Measurements from ENCODE around the gene DOCK9.

DNA sequence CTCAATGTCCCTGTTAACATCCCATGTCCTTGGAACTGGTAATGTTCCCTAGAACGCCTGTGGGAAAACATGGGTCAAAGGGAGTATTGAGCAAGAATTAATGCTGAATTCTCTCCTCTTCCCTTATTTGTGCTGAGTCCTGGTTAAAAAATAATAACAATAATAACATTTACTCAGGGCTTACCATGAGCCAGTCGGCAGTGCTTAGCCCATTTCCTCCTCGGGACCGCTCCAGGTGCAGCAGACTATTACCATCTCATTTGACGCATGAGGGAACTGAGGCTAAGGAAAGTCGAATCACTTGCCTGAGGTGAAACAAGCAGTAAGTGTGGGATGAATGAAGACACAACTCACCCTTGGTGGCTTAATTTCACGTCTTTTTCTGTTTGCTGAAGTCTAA, 191.8 kb downstream of the DOCK9 start:
- no peak for TF ChIP-seq POLR2AphosphoS5 (IDR thresholded peaks at IDR 0.05)
- TF ChIP-seq CTCF (IDR thresholded peaks at IDR 0.05) = no peak

Data from suprapubic skin (tissue), 3 donors.